Kidney capillary endothelial cell (primary cell): ENCODE measurements around the gene FAAP20.
A peak's percentile ranks its signal among the peaks of the same experiment; 100 is the strongest.
"Not testable (repeated sequence)": the region's sequence is repeated elsewhere in the genome, so short reads cannot be mapped to it uniquely, and the experiment has no call there.

Source experiments
- DNase-seq: peaks from one replicate; pipeline ENCODE4 v3.0.0-alpha.2; 2018; ENCODE audit warnings: low spot score

FAAP20 gene

DNA sequence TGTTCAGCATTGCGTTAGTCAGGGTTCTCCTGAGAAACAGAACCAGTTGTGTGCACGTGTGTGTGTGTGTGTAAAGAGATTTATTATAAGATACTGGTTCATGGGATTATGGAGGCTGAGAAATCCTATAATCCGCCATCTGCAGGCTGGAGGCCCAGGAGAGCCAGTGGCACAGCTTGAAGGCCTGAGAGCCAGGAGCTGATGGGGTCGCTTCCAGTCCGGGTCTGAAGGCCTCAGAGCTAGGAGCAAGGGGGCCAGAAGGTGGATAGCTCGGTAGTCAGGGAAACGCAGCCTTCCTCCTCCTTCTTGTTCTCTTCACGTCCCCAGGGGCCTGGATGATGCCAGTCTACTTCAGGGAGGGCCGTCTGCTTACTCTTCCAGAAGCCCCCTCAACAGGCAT lies 37.7 kb downstream of the FAAP20 start:
- no peak for DNase-seq

DNA sequence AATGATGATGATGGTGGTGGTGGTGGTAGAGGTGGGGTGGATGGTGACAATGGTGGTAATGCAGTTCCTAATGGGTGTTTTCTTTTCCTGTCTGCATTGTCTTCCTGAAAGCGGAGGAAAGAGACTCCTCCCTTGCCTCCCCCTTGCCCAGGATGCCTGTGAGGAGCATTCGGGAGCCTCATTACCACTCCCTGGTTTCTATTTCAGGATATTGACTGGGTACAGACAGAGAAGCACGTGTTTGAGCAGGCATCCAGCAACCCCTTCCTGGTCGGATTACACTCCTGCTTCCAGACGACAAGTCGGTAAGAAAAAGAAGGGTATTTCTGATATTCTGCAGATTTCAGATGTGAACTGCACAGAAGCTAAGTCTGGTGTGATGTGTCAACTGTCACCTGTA lies 38.8 kb downstream of the FAAP20 start:
- no peak for DNase-seq

DNA sequence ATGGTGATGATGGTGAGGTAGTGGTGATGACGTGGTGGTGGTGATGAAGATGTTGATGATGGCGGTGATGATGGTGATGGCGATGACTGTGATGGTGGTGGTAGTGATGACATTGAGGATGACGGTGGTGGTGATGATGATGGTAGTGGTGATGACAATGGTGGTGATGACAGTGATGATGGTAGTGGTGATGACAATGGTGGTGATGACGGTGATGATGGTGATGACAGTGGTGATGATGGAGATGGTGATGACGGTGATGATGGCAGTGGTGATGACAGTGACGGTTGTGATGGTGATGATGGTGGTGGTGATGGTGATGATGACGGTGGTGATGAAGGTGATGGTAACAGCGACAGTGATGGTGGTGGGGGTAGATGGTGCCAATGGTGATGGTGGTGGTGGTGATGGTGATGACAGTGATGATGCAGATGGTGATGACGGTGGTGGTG lies 39.4 kb downstream of the FAAP20 start:
- DNase-seq = no peak

DNA sequence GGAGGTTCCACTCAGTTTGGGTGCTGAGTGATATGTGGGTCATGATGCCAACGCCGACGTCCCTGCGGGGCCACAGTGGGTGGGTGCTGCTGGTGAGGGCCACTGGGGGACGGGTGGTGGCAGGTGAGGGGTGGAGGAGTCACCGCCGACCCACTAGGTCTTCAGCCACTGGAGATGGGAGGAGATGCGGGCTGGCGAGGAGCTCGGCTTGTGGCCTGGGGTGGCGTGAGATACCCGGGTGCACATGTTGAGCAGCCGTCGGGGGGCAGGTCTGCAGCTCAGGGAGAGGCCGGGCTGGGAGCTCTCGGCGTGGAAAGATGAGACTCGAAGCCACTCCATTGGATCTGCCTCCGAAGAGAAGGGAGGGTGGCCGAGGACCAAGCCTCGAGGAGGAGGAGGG lies 40.5 kb downstream of the FAAP20 start:
- DNase-seq = no peak

DNA sequence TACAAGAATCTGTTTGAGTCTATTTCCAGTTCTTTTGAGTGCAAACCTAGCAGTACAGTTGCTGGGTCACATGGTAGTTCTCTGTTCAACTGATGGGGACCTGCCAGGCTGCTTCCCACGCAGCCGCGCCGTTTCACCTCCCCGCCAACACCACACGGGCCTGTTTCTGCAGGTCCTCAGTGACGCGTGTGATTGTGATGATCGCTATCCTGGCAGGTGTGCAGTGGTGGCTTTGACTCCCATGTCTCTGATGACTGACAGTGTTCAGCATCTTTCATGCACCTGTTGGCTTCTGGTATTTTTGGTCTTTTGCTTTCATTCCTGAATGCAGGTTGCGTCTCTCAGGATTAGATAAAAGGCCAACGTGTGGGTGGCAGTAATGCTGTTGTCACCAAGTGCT lies 41.6 kb downstream of the FAAP20 start:
- DNase-seq = no peak

DNA sequence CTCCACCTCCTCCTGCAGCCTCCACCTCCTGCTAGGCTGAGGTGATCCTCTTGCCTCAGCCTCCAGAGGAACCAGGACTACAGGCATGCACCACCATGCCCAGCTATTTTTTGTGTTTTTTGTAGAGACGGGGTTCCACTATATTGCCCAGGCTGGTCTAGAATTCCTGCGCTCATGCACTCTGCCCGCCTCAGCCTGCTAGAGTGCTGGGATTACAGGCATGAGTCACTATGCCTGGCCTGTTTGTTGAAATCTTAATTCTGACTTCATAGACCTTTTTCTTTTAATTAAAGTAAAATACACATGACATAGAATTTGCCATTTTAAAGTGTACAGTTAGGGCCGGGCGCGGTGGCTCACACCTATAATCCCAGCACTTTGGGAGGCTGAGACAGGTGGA lies 42.7 kb downstream of the FAAP20 start:
- DNase-seq = no peak

DNA sequence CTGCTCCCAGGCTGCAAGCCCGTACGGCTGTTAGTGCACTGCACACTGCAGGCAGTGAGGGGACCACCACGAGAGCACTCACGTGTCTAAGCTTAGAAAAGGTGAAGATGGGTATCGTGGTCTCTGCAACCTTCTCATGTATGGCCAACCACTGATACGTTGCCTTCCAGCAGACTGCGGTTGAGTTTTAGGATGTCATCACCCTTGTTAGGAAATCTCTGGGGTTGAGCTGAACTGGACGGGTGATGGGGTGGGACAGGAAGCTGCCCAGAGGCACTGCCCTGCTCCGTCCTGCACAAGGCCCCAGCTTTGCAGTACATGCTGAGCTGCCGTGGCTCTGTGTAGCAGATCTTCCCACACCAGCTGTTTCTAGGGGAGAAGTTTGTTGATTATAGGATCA lies 43.3 kb downstream of the FAAP20 start:
- DNase-seq = no peak

DNA sequence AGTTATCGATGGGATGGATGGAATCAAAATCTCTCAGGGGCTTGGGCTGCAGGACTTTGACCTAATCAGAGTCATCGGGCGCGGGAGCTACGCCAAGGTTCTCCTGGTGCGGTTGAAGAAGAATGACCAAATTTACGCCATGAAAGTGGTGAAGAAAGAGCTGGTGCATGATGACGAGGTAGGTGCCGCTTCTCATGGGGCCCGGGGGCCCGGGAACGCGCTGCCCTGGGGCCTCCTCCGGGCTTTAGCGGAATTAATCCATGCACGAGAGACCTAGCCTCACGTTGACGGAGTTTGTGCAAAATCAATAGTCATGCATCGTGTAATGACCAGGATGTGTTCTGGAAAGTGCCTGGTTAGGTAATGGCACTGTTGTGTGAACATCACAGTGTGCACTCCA lies 43.8 kb downstream of the FAAP20 start:
- DNase-seq = no peak

DNA sequence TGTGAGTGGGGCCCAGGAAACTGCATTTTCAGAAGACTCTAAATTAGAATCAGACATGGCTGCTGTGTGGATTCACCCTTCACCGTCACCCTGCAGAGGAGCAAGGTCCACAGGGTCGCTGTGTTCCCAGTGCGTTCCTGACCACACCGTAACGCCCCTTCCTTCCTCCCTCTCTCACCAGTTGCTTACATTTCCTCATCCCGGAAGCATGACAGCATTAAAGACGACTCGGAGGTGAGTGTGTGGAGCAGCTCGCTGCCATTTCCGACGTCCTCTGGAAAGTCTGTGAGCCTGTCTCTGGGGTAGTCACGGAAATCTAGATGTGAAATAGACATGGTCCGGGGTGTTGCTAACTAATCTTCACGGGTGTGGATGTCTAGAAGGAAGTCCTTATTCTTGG lies 45.9 kb downstream of the FAAP20 start:
- peak; percentile 93 for DNase-seq

DNA sequence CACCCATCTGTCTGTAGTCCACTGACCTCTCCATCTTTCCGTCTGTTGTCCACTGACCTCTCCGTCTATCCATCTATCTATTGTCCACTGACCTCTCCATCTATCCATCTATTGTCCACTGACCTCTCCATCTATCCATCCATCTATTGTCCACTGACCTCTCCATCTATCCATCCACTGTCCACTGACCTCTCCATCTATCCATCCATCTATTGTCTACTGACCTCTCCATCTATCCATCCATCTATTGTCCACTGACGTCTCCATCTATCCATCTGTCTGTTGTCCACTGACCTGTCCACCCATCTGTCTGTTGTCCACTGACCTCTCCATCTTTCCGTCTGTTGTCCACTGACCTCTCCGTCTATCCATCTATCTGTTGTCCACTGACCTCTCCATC lies 46.7 kb downstream of the FAAP20 start:
- DNase-seq = not testable (repeated sequence)

DNA sequence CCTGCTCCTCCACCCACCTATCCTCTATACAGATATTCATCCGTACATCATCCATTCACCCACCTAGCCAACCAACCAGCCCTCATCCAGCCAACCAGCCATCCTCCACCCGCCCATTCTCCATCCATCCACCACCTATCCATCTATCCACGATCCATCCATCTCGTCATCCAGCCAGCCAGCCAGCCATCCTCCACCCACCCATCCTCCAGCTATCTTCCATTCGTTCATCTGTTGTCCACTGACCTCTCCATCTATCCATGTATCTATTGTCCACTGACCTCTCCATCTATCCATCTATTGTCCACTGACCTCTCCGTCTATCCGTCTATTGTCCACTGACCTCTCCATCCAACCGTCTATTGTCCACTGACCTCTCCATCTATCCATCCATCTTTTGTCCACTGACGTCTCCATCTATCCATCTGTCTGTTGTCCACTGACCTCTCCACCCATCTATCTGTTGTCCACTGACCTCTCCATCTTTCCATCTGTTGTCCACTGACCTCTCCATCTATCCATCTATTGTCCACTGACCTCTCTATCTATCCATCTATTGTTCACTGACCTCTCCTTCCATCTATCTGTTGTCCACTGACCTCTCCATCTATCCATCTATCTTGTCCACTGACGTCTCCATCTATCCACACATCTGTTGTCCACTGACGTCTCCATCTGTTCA lies 47.6 kb downstream of the FAAP20 start:
- no peak for DNase-seq

DNA sequence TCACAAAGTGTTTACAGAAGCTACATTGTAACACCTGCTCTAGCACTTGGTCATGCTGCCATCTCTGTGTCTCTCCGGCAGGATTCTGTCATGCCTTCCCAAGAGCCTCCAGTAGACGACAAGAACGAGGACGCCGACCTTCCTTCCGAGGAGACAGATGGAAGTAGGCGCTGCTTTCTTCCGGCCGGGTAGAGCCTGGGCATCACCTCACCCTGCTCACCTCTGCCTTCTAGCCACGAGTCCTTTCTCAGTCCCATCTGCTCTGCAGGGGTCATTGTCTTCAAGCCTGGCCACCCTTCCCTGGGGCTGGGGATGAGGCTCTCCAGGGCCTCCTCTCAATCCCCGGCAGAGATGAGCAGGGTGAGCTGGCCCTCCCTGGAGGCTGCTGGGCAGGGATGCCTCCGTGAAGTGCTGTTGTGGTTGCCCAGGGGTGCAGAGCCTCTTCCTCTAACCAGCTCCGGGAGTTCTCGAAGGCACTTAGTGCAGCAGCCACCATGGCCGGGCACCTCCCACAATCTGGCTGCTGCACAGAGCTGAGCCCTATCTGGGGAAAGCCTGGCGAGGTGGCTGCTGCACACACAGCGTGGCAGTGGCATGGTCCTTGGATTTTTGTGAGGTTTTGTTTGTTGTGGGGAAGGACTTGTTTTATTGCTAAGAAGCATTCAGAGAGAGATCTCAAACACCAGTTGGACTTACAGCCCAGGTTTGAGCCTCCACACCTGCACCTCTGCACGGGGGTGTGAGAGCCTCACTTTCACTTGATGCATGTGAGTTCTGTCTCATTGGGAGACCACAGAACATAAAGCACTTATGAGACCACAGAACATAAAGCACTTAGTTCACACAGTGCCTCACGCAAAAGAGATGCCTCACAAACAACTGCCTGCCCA lies 48.4 kb downstream of the FAAP20 start:
- DNase-seq = no peak

DNA sequence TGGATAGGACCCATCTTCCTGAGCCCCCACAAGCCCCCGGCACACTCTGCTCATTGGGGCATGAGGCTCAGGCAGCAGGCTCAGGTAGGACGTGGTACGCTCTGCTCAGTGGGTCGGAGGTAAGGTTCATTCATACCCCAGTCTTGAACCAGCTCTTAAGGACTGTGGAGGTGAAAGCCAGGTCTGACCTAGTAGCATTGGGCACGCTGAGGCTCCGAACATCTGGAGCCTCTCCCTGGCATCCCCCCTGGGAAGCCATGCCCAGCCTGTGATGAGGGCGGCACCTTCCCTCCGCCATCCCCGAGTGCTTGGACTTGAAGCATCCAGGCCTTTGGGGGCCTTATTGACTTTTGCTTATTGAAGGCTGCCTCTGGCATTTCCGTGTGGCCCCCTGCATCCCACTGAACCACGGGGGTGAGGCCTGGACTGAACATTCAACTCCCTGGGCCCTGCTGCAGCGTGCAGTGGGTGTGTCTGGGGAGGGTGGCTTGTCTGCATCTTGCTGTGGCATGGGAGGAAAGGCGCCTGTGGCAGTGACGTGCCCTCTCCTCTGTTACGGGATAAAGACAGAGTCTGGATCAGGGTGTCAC lies 50.0 kb downstream of the FAAP20 start:
- no peak for DNase-seq

DNA sequence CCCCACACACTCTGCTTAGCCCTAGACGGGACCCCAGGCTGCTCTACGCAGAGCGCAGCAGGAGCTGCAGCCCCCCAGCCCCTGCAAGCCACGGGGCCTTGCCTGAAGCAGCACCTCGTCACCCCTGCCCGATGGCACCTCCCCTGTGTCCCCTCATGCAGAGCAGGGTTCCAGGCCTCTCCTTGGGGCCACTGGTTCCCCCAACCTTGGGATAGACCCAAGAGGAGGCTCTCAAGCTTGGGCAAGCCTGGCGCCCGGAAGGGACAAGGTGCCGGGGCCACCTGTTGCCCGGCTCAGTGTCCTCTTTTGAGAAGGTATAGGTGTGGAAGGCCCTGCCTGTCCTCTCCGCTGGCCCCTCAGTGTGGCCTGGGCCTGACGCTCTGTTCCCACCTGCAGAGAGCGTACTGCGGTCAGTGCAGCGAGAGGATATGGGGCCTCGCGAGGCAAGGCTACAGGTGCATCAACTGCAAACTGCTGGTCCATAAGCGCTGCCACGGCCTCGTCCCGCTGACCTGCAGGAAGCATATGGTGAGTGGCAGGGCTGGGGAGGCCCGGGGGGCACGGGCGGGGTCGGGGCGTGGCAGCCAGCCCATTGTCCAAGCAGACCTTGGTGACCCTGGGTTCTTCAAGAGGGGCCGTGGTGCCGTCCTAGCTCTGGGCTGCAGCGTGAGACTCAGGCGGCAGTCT lies 50.6 kb downstream of the FAAP20 start:
- no peak for DNase-seq

DNA sequence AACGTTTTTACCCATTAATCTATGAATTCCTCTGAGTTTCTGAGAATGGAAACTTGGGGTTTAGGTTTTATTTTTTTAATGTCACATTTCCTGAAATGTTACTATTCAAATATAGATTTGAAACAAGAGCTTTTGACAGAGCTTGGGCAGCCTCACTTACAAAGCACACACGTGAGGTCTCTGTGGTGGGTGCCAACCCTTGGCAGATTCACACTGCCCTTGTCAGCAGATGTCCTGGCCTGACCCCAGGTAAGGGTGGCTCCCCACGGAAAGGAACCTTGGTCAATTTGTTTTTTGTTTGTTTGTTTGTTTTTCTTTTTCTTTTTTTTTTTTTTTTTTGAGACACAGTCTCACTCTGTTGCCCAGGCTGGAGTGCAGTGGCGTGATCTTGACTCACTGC lies 53.5 kb downstream of the FAAP20 start:
- no peak for DNase-seq
